IMR-90 (cell line): Measurements from ENCODE around the gene MARCOL. TPM values are rescaled to one million over a fixed set of nuclear protein-coding genes. Genes with fewer than 3 reads are reported as not detected.

Experiments used
- ATAC-seq: fragments of 200-7000 bp; cut with Tn5 transposase; 2 replicates; pipeline ENCODE4 v1.9.1; 2020; ENCODE audit warnings: low read depth, mild to moderate bottlenecking, moderate library complexity
- BruUV-seq: library from RNA; stranded (reverse); fragments of 400-500 nt; replicated peaks from 2 replicates; lab custom pipeline; 2021; lab: Mats Ljungman, UMichigan
- CTCF ChIA-PET: fragments of 300-600 bp; formaldehyde crosslinking; extraction: SDS; loops from one replicate; lab custom pipeline; 2021; ENCODE audit warnings: antibody characterized with exemption; lab: Yijun Ruan, JAX
- POLR2A ChIA-PET: fragments of 300-600 bp; sonication (Branson Sonifier 250); formaldehyde crosslinking; loops from one replicate; lab custom pipeline; 2022; ENCODE audit warnings: antibody characterized with exemption; ENCODE audit not compliant: unreplicated experiment; lab: Charles Lee
- DNase-seq: peaks from one replicate; pipeline ENCODE4 v3.0.0; 2013
- H2AFZ ChIP-seq: replicated peaks from 2 replicates; pipeline ENCODE3; 2013; ENCODE audit warnings: low read length, mild to moderate bottlenecking; ENCODE audit not compliant: poor library complexity
- H2AK5ac ChIP-seq: 2 replicates; pipeline ENCODE4 v1.6.1; 2013; ENCODE audit warnings: low read depth, low read length, inconsistent platforms
- H2AK9ac ChIP-seq: replicated peaks from 2 replicates; pipeline ENCODE3; 2013; ENCODE audit warnings: mild to moderate bottlenecking, low read depth, low read length, moderate library complexity; ENCODE audit not compliant: poor library complexity
- H2BK120ac ChIP-seq: 2 replicates; pipeline ENCODE4 v1.6.1; 2013; ENCODE audit warnings: low read depth, low read length, inconsistent platforms
- H2BK15ac ChIP-seq: 3 replicates; pipeline ENCODE4 v1.6.1; 2013; ENCODE audit warnings: low read depth, low read length, inconsistent platforms
- H2BK20ac ChIP-seq: 2 replicates; pipeline ENCODE4 v1.6.1; 2013; ENCODE audit warnings: low read depth, mild to moderate bottlenecking, inconsistent platforms, low read length, moderate library complexity
- H2BK5ac ChIP-seq: 2 replicates; pipeline ENCODE4 v1.6.1; 2013; ENCODE audit warnings: mild to moderate bottlenecking, low read depth, low read length, inconsistent platforms; ENCODE audit not compliant: poor library complexity, severe bottlenecking
- H3K14ac ChIP-seq: replicated peaks from 2 replicates; pipeline ENCODE4 v1.6.1; 2013; ENCODE audit warnings: low read depth, low read length, inconsistent platforms
- H3K18ac ChIP-seq: 2 replicates; pipeline ENCODE4 v1.6.1; 2013; ENCODE audit warnings: low read depth, low read length, control low read depth
- H3K23ac ChIP-seq: 2 replicates; pipeline ENCODE4 v1.6.1; 2013; ENCODE audit warnings: low read depth, low read length, inconsistent platforms
- H3K27ac ChIP-seq: 2 replicates; pipeline ENCODE4 v1.5.1; 2013; ENCODE audit warnings: mild to moderate bottlenecking, control low read depth, low read length; ENCODE audit not compliant: insufficient read depth
- H3K27me3 ChIP-seq: 2 replicates; pipeline ENCODE4 v1.6.1; 2013; ENCODE audit warnings: low read length; ENCODE audit not compliant: control insufficient read depth, insufficient read depth
- H3K36me3 ChIP-seq: 2 replicates; pipeline ENCODE4 v1.6.1; 2013; ENCODE audit warnings: low read length, mixed read lengths; ENCODE audit not compliant: control insufficient read depth, insufficient read depth
- H3K4ac ChIP-seq: 2 replicates; pipeline ENCODE4 v1.6.1; 2013; ENCODE audit warnings: low read depth, low read length, inconsistent platforms
- H3K4me1 ChIP-seq: 2 replicates; pipeline ENCODE4 v1.6.1; 2013; ENCODE audit warnings: low read length, mixed read lengths; ENCODE audit not compliant: control insufficient read depth, insufficient read depth
- H3K4me2 ChIP-seq: 2 replicates; pipeline ENCODE4 v1.6.1; 2013; ENCODE audit warnings: low read depth, mild to moderate bottlenecking, control low read depth, low read length, moderate library complexity
- H3K4me3 ChIP-seq: 2 replicates; pipeline ENCODE4 v1.5.1; 2013; ENCODE audit warnings: low read depth, mild to moderate bottlenecking, control low read depth, low read length, moderate library complexity; ENCODE audit not compliant: insufficient read depth
- H3K56ac ChIP-seq: 2 replicates; pipeline ENCODE4 v1.6.1; 2013; ENCODE audit warnings: low read length, inconsistent platforms; ENCODE audit not compliant: insufficient read depth; ENCODE audit errors: extremely low read depth
- H3K79me1 ChIP-seq, 2 experiments: 2 replicates each; pipeline ENCODE4 v1.6.1; 2013; ENCODE audit warnings: low read length in 2 of 2, inconsistent platforms in 1 of 2, low read depth in 1 of 2
- H3K9ac ChIP-seq: 2 replicates; pipeline ENCODE4 v1.6.1; 2013; ENCODE audit warnings: low read depth, low read length, control low read depth
- H3K9me1 ChIP-seq: 2 replicates; pipeline ENCODE4 v1.6.1; 2013; ENCODE audit warnings: low read length, inconsistent platforms; ENCODE audit not compliant: insufficient read depth
- H3K9me3 ChIP-seq: 2 replicates; pipeline ENCODE4 v1.6.1; 2013; ENCODE audit warnings: low read length; ENCODE audit not compliant: control insufficient read depth, insufficient read depth
- H4K20me1 ChIP-seq: 2 replicates; pipeline ENCODE4 v1.6.1; 2013; ENCODE audit warnings: low read length, inconsistent platforms; ENCODE audit not compliant: insufficient read depth
- H4K5ac ChIP-seq: 2 replicates; pipeline ENCODE4 v1.6.1; 2013; ENCODE audit warnings: mild to moderate bottlenecking, low read depth, low read length, control low read depth
- H4K8ac ChIP-seq, 2 experiments: 2 replicates each; pipeline ENCODE4 v1.6.1; 2013; ENCODE audit warnings: low read depth in 2 of 2, low read length in 2 of 2, control low read depth in 1 of 2, inconsistent platforms in 1 of 2
- H4K91ac ChIP-seq: 2 replicates; pipeline ENCODE4 v1.6.1; 2013; ENCODE audit warnings: low read depth, low read length, inconsistent platforms; ENCODE audit not compliant: insufficient read depth
- MXI1 ChIP-seq: IDR thresholded peaks from 2 replicates; pipeline ENCODE4 v1.6.1; 2012; ENCODE audit warnings: low read depth, mild to moderate bottlenecking, low read length, moderate library complexity, borderline replicate concordance
- POLR2A ChIP-seq: IDR thresholded peaks from 2 replicates; pipeline ENCODE4 v1.6.1; 2012; ENCODE audit warnings: mild to moderate bottlenecking, low read depth, low read length
- WGBS, 2 experiments: methylation state at CpG; one replicate each; pipeline versions ENCODE4 v1.1.5 to v1.1.7; 2013; ENCODE audit warnings: missing lambda C conversion rate in 2 of 2; ENCODE audit not compliant: insufficient read length in 1 of 2; ENCODE audit errors: extremely low coverage in 2 of 2; 5-methylcytosine and 5-hydroxymethylcytosine counted together
- dilution Hi-C: fragments of 300-500 bp; cut with HindIII; formaldehyde crosslinking; loops from one replicate; pipeline ENCODE4 v1.14.3; 2018; ENCODE audit warnings: low sequenced_read_pairs; ENCODE audit not compliant: unreplicated experiment
- in situ Hi-C: fragments of 300-500 bp; cut with MboI; formaldehyde crosslinking; loops from 3 replicates; pipeline ENCODE4 v1.14.3; 2019; ENCODE audit warnings: low sequenced_read_pairs, inconsistent platforms, mixed read lengths
- intact Hi-C: fragments of 100-400 bp; cut with micrococcal nuclease; formaldehyde crosslinking; loops from 2 replicates; pipeline ENCODE4 v1.10.0; 2022
- polyA plus RNA-seq, 3 experiments: library from polyadenylated mRNA; depleted of rRNA; stranded (reverse); fragments of >200 nt; gene quantifications; 2 replicates each; pipeline ENCODE4 v1.2.3, GENCODE V29; 2012; ENCODE audit warnings: low replicate concordance in 1 of 3
- total RNA-seq: library from RNA; depleted of rRNA; stranded (reverse); fragments of >200 nt; gene quantifications from 2 replicates; pipeline ENCODE4 v1.2.3, GENCODE V29; 2012

The MARCOL gene
- total and polyA plus RNA-seq, 2 of the 4 experiments (the other 2 are of a cell fraction), result not detected

DNA sequence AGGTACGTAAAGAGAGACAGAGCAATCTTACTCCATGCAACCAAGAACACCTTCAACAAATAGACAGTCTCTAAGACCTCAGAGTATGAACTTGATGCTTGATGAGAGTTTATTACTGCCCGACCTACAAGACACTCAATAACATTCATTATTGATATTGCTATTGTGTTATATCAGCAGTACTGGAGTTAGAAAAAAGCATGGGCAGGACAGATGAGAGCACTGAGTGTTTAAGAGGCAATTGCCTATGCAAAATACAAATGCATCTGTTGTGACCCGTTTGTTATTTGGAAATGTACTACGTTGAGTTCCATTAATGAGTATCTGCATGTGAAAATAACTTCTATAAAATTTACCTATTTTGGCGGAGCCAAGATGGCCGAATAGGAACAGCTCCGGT, 8.1 kb upstream of the MARCOL start:
- H4K20me1 ChIP-seq, result no peaks in the 10 kb centered on the region
- CTCF ChIA-PET, result no interaction called here
- H3K27ac ChIP-seq, result no peak overlapping the region
- H3K4ac ChIP-seq, result no peak overlapping the region
- H3K14ac ChIP-seq, result no peak overlapping the region
- POLR2A ChIA-PET, result no interaction called here
- no peak overlapping the region for H2BK5ac ChIP-seq
- H2BK120ac ChIP-seq, result no peak overlapping the region
- intact Hi-C loops (no loop called here), dilution Hi-C loops (no loop called here), in situ Hi-C loops (no loop called here)
- no peak overlapping the region for H4K8ac ChIP-seq
- no peak overlapping the region for H3K23ac ChIP-seq
- no peak overlapping the region for H2AFZ ChIP-seq
- H3K79me1 ChIP-seq, result no peaks in the 10 kb centered on the region
- H3K27me3 ChIP-seq, result no peaks in the 10 kb centered on the region
- no peak overlapping the region for H3K4me3 ChIP-seq
- no peak overlapping the region for H2AK5ac ChIP-seq
- DNase-seq, result no peak
- TF ChIP-seq POLR2A (no peak), MXI1 (no peak)
- no peak overlapping the region for H3K4me2 ChIP-seq
- no peak overlapping the region for H3K18ac ChIP-seq
- no peaks in the 10 kb centered on the region for H3K36me3 ChIP-seq
- WGBS, 2 experiments, result 100% methylated on average over 1 of the region's 7 CpGs; no CpG with 5 or more reads in 1 of the 2 experiments
- no peak overlapping the region for H2AK9ac ChIP-seq
- no peak overlapping the region for H2BK15ac ChIP-seq
- H3K9me3 ChIP-seq, result no peaks in the 10 kb centered on the region
- H3K4me1 ChIP-seq, result no peaks in the 10 kb centered on the region
- no peak overlapping the region for H4K91ac ChIP-seq
- H4K5ac ChIP-seq, result no peak overlapping the region
- no peak overlapping the region for H2BK20ac ChIP-seq
- no peaks in the 10 kb centered on the region for H3K9me1 ChIP-seq
- no TSS peak for BruUV-seq
- no peak for ATAC-seq
- H3K56ac ChIP-seq, result no peak overlapping the region
- H3K9ac ChIP-seq, result no peak overlapping the region
